ENCODE results near the gene NPAS3. TPM values are rescaled to one million over a fixed set of nuclear protein-coding genes. Genes with fewer than 3 reads are reported as not detected.
A peak's percentile ranks its signal among the peaks of the same experiment; 100 is the strongest.

NPAS3 gene
- total and polyA plus RNA-seq, 2 of the 8 experiments (the other 6 are each of a cell fraction or from before 2014, with no cell fraction given), result 0.11 to 0.60 TPM

- peak overlapping the region; percentile 40 for H4K91ac ChIP-seq (replicated peaks; ENCODE audit: insufficient read length, low read length)
- no peak overlapping the region for H2AFZ ChIP-seq (ENCODE audit: low read length)
- no peak overlapping the region for H3K18ac ChIP-seq (ENCODE audit: extremely low read depth, low read length)
- H2BK12ac ChIP-seq (ENCODE audit: low read depth, low read length), result no peak overlapping the region
- DNase-seq (ENCODE audit: low read depth in 1 of 2, low spot score in 2 of 2) (no peak), FAIRE-seq (no peak)
- H2BK15ac ChIP-seq (ENCODE audit: low read length), result no peak overlapping the region
- H3K23ac ChIP-seq (ENCODE audit: insufficient read length), result no peak overlapping the region
- H2BK120ac ChIP-seq (replicated peaks; ENCODE audit: low read depth, low read length), result no peak overlapping the region
- no peaks in the 10 kb centered on the region for H3K27me3 ChIP-seq (replicated peaks in 1 of 4; ENCODE audit: control insufficient read depth in 3 of 4, extremely low read depth in 1 of 4, insufficient read depth in 3 of 4, low read length in 3 of 4)
- POLR2A ChIA-PET (ENCODE audit: partially characterized antibody), result no interaction called here
- H3K9ac ChIP-seq (replicated peaks in 1 of 4; ENCODE audit: extremely low read depth in 1 of 4, low read depth in 3 of 4, low read length in 3 of 4), result no peak overlapping the region
- H4K20me1 ChIP-seq (replicated peaks in 1 of 2; ENCODE audit: control insufficient read depth in 1 of 2, insufficient read depth in 2 of 2, low read length in 2 of 2), result no peaks in the 10 kb centered on the region
- CTCF ChIA-PET (ENCODE audit: partially characterized antibody), result interaction anchor here (0.5 to 6.8 kb wide), 41 partner anchors 9 to 646 kb away, joined by 3 to 88 read pairs (median 4); no protein-coding TSS in a partner anchor
- peak overlapping the region; percentile 14 for H3K4ac ChIP-seq (replicated peaks; ENCODE audit: insufficient read length, low read depth, low read length)
- no peak overlapping the region for H3K27ac ChIP-seq (ENCODE audit: low read depth, low read length)
- H3K14ac ChIP-seq (ENCODE audit: insufficient read length), result no peak overlapping the region
- H3K9me3 ChIP-seq (ENCODE audit: insufficient read depth in 2 of 2, low read depth in 1 of 2, low read length in 1 of 2), result no peaks in the 10 kb centered on the region
- no peaks in the 10 kb centered on the region for H3K79me1 ChIP-seq (ENCODE audit: low read depth, low read length)
- peaks cover 0 to 9% (median 6%) of the 10 kb centered on the region in 4 experiments; a peak in 5 of 7 replicates for H3K4me1 ChIP-seq (replicated peaks in 1 of 4; ENCODE audit: control insufficient read depth in 3 of 4, insufficient read depth in 4 of 4, low read length in 3 of 4)
- H3K4me2 ChIP-seq (ENCODE audit: insufficient read depth in 1 of 2, low read depth in 2 of 2, low read length in 2 of 2), result no peak overlapping the region
- no peak overlapping the region for H3K4me3 ChIP-seq (ENCODE audit: extremely low read depth in 1 of 4, insufficient read depth in 2 of 4, low read depth in 3 of 4, low read length in 4 of 4)
- no peaks in the 10 kb centered on the region for H3K23me2 ChIP-seq (ENCODE audit: low read depth, low read length)
- H3K79me2 ChIP-seq (ENCODE audit: control insufficient read depth in 1 of 2, insufficient read depth in 2 of 2, low read length in 2 of 2), result no peaks in the 10 kb centered on the region
- TF ChIP-seq FOSL1 (IDR thresholded peaks at IDR 0.05; ENCODE audit: insufficient read depth, low read depth, low read length) (no peak), EGR1 (IDR thresholded peaks at IDR 0.05; ENCODE audit: borderline replicate concordance, low read depth, low read length) (no peak), NRF1 (IDR thresholded peaks at IDR 0.05; ENCODE audit: low read depth, low read length) (no peak), CBX5 (IDR thresholded peaks at IDR 0.05; ENCODE audit: low read depth, low read length) (no peak), KDM4A (IDR thresholded peaks at IDR 0.05; ENCODE audit: low read depth, low read length, severe bottlenecking) (no peak), BCL11A (IDR thresholded peaks at IDR 0.05; ENCODE audit: low read depth in 2 of 2, low read length in 2 of 2) (no peak), CHD2 (IDR thresholded peaks at IDR 0.05; ENCODE audit: low read length) (no peak), SIX5 (IDR thresholded peaks at IDR 0.05; ENCODE audit: low read depth, low read length) (no peak), TCF12 (IDR thresholded peaks at IDR 0.05; ENCODE audit: low read depth, low read length) (no peak), SP2 (IDR thresholded peaks at IDR 0.05; ENCODE audit: low read length) (no peak), RXRA (IDR thresholded peaks at IDR 0.05; ENCODE audit: insufficient read depth, low read depth, low read length) (no peak), TEAD4 (IDR thresholded peaks at IDR 0.05; ENCODE audit: low read depth, low read length) (no peak), TBP (IDR thresholded peaks at IDR 0.05; ENCODE audit: low read depth, low read length) (no peak), RNF2 (IDR thresholded peaks at IDR 0.05; ENCODE audit: borderline replicate concordance, low read depth, low read length, missing control alignments, poor library complexity, severe bottlenecking) (no peak)
- H2BK20ac ChIP-seq (ENCODE audit: low read length), result no peak overlapping the region
- no peak overlapping the region for H3K56ac ChIP-seq (replicated peaks; ENCODE audit: insufficient read length, low read depth, low read length)
- no peaks in the 10 kb centered on the region for H3K36me3 ChIP-seq (ENCODE audit: control insufficient read depth in 2 of 4, insufficient read depth in 4 of 4, low read length in 3 of 4)
- H2AK5ac ChIP-seq (ENCODE audit: low read depth, low read length), result no peak overlapping the region; the same call in 1 of the 2 replicates
- no peak overlapping the region for H4K8ac ChIP-seq (ENCODE audit: extremely low read depth, insufficient read depth, low read length)
- H2BK5ac ChIP-seq (ENCODE audit: low read depth, low read length), result no peak overlapping the region
- H4K5ac ChIP-seq (ENCODE audit: insufficient read length, low read depth, low read length), result no peak overlapping the region
- WGBS, 2 experiments (ENCODE audit: extremely low coverage in 1 of 2, insufficient coverage in 1 of 2, insufficient read length in 1 of 2, insufficient replicate concordance in 2 of 2, low coverage in 1 of 2, low lambda C conversion rate in 2 of 2, missing lambda C conversion rate in 1 of 2), result 89% methylated on average over 3 of the region's 3 CpGs; no CpG with 5 or more reads in 1 of the 2 experiments
Observed at GRCh38 chr14:33840797-33841196, 902.1 kb downstream of the NPAS3 start.

All from H1 (cell line).